RCC 7860 (cell line): ENCODE measurements around the gene KIF26A.

Source experiments
- DNase-seq: peaks from one replicate; pipeline ENCODE4 v3.0.0-alpha.2; 2015; ENCODE audit warnings: low spot score
- FAIRE-seq: peaks from 2 replicates; lab custom pipeline; 2012; peaks lifted over from hg19 to GRCh38; lab: Jason Lieb, UNC

Gene KIF26A

DNA sequence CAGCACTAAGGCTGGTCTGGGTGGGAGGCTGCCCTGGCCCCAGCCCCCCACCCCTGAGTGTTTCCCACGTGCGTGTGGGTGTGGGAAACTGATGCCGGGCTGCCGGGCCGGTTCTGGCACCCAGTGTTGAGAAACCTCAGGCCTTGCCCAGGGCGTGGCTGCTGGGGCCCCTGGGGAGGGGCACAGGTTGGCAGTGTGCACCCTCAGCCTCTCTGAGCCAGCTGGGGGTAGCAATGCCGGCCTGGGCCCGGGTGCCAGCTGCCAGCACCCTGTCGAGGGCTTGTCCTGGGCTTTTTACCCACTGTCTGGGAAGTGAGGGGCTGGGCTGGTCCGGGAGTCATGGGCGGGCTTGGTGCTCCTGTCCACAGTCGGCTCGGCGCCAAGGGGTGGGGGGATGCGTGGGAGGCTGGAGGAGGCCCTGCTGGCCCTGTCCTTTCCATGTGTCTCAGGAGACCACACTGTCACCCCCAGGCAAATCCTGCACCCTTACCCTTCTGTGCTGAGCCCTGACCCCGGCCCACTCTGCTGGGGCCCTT is 37.2 kb upstream of the KIF26A start:
- DNase-seq (no peak), FAIRE-seq (no peak)

DNA sequence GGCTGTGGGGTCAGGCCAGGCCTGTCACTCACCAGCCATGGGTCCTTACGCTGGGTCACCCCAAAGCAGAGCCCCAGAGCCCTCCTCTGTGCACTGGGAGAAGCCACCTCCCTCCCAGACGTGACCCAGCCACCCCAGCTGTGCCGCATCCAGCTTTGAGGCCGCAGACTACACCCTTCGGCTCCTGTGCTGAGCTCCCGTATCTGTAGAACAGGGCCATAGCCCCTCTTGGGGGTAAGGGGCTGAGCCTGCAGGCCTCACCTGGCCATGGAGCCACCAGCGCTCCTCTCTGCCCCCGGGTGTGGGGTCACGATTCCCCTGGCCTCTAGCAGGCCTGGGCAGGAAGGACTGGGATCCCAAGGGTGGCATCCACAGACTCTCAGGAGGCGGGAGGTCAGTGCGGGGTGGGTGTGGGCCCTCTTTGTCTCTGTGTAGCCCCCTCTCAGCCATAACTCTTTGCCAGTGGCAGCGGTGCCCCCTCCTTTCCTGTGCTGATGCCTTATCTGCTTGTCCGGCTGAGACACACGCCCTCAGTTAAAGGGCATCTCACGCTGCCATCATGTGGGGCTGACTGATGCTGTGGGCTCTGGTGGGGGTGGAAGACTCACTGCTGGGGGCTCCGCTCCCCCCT is 36.6 kb upstream of the KIF26A start:
- FAIRE-seq (no peak), DNase-seq (no peak)

GRCh38 chr14:104102282-104102914 is 36.0 kb upstream of the KIF26A start:
- FAIRE-seq (no peak), DNase-seq (no peak)

GRCh38 chr14:104103061-104103445 is 35.3 kb upstream of the KIF26A start:
- no peak for DNase-seq
- FAIRE-seq, result no peak

DNA sequence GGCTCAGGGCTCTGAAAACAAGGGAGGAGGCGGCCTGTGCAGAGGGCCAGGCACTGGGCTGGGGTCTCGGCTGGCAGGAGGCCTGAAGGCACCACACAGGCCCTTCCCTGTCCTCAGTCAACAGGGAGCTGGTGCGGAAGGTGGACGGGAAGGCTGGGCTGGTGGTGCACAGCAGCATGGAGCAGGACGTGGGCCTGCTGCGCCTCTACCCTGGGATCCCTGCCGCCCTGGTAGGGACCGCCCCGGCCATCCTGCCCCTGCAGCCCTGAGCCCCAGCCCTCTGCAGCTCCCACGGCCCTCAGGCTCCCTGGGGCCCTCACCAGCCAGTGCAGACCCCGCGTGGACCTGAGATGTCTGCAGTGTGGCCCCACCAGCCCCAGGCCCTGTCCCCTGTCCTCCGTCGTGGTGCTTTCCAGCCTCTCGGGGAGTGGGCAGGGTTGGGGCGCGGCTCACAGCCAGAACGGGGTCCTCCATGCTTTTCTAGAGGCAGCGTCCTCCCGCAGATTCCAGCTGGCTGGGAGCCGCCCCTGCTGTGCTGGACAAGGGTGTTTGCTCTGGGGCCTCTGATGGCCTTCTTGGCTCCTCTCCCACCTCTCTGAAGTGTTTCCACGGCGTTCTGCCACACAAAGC is 34.8 kb upstream of the KIF26A start:
- no peak for FAIRE-seq

DNA sequence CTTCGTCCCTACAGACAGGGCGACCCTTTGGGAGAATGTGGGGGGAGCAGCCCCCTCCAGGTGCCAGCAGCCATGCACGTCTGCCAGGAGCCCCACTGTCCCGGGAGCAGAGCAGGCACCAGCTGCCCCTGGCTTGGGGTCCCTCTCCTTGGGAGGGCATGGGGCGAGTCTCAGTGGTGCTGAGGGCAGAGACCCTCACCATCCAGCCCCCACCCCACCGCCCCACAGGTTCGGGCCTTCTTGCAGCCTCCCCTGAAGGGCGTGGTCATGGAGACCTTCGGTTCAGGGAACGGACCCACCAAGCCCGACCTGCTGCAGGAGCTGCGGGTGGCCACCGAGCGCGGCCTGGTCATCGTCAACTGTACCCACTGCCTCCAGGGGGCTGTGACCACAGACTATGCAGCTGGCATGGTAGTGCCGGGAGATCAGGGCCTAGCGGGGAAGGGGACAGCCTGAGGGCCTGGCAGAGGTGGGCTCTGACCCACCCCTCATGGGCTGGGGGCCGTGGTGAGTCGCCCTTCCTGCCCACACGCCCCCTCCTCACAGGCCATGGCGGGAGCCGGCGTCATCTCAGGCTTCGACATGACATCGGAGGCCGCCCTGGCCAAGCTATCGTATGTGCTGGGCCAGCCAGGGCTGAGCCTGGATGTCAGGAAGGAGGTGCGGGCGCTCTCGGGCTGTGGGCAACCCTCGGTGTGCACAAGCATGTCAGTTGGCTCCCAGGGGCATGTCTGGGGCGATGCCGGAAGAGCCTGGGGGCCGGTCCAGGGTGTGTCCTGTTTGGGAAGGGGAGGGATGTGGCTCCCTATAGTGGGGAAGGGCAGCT is 34.1 kb upstream of the KIF26A start:
- DNase-seq, result no peak
- FAIRE-seq, result no peak

More for the DNA sequence above, 34.8 kb upstream of the KIF26A start:
- no peak for DNase-seq

GRCh38 chr14:104105071-104105821 is 33.1 kb upstream of the KIF26A start:
- FAIRE-seq, result no peak
- no peak for DNase-seq

DNA sequence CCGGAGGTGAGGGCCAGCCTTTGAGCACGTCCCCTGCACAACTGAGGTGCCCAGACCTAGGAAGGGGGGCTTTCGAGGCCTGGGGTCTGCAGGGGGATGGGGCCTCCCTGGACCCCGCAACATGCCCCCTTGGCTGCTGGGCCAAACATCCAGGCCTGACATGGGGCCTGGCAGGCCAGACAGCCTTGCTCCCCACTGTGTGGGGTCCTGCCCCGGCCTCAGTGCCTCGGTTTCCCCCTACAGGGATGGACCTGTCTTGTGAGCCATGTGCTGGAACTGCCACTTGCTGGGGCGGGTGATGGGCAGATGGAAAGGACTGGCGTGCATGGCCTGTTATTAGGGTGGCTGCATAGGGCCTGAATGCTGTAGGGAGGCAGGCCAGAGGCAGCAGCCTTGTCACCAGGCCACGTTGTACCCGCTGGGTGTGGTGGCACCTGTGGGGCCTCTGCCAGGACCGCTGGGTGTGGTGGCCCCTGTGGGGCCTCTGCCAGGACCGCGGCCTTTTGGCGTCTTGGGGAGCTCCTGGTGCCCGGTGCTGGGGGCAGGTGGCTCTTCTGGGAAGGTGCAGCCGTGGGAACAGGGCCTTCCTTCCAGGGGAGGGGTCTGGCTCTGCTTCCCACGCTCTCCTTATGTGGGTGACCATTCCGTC is 32.4 kb upstream of the KIF26A start:
- DNase-seq (no peak), FAIRE-seq (no peak)

DNA sequence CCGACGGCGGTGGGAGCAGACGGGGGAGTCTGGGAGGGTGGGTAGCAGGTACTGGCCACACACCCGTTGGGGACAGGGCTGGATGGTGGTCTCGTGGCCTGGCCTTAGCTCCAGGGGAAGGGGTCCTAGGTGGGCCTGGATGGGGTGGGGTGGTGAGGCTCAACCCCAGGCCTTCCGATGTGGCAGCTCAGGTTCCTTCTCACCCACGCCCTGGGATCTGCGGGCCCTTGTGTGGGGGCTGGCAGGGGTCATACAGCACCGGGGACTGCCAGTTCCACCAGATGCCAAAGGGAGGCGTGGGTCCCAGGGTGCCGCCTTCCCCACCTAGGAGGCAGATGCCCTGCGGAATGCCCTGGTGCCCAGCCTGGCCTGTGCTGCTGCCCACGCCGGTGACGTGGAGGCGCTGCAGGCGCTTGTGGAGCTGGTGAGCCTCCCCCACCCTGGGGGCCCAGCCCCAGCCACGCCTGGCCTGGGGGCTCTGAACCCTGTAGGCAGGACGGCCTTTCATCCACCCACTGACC is 31.9 kb upstream of the KIF26A start:
- FAIRE-seq (no peak), DNase-seq (no peak)

- FAIRE-seq (no peak), DNase-seq (no peak)
Measured at GRCh38 chr14:104107101-104107581, 31.2 kb upstream of the KIF26A start.

DNA sequence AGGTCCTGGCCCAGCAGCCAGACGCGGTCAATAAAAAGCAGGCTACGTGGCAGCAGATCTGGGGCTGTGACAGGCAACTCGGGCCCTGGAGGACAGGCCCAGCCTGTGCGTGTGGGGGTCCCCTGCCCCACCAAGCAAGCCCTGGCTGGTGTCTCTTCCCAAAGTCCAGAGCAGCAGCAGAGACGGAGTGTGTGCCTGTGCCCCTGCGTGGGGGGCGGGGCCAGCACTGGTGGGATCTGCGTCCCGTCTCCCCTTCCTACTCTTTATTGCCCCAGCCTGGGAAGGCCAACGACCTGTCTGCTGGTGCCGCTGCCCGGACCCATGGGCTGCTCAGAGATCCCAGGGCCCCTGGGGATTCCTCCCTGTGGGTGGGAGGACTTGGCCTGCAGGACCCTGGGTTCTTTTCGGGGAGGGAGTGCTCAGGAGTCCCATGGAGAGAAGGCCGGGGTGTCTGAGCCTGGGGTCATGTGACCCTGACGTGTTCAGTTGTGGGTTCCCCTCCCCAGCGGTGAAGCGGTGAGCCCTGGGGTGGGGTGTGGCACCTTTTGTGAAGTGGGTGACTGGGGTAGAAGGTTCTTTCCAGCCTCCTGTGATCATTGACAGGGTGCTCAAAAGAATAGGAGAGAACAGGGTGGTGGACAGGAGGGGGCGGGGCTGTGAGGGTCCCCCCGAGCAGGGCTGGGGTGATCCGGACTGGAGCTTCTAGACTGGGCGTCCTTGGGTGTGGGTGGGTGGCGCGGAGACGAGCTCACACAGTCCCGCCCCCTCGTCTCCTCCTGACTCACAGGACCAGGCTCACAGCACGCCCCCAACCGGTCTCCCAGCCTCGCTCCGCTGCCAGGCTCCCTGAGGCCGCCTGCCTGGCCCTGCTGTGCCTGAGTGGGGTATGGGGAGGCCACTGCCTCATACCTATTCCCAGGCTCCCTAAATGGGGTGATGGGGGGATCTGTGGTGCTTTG is 30.5 kb upstream of the KIF26A start:
- no peak for FAIRE-seq
- DNase-seq, result no peak

DNA sequence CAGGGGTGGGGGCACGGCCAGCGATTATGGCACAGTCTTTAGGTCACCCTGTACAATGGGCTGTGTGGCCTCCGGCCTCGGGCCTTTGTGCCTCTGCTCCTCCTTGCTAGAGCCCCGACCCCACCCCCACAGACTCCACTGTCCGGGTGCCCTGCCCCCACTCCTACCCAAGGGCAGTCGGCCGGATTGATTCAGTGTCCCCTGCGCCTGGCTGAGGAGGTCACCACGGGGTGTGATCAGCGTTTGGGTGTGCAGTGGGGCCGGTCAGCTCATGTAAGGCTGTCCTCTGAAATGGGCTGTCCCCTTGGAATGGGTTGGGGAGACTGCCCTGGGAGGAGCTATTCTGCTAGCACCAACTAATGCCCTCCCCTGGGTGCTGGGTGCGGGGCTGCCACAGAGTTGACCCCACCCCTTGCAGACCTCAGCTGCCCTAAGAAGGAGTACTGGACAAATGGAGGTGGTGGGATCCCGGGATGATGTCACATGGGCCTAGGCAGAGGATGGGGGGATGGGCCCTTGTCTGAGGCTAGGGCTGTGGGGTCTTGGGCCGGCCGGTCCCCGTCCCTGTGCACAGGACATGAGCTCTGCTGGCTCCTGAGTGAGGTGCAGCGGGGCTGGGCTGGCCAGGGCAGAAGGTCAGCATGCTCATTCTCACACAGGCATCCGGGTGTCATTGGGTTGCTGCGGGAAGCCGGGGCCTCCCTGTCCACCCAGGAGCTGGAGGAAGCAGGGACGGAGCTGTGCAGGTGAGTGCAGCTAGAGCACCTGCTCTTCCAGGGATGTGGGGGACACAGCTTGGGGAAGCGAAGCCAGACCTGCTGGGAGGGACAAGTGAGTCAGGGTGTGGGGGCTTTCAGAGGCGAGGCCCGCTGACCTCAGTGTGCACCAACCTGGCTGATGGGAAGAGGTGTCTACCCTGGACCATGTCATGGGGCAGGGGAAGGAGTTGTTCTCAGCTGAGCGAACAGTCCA is 29.5 kb upstream of the KIF26A start:
- no peak for FAIRE-seq
- no peak for DNase-seq

DNA sequence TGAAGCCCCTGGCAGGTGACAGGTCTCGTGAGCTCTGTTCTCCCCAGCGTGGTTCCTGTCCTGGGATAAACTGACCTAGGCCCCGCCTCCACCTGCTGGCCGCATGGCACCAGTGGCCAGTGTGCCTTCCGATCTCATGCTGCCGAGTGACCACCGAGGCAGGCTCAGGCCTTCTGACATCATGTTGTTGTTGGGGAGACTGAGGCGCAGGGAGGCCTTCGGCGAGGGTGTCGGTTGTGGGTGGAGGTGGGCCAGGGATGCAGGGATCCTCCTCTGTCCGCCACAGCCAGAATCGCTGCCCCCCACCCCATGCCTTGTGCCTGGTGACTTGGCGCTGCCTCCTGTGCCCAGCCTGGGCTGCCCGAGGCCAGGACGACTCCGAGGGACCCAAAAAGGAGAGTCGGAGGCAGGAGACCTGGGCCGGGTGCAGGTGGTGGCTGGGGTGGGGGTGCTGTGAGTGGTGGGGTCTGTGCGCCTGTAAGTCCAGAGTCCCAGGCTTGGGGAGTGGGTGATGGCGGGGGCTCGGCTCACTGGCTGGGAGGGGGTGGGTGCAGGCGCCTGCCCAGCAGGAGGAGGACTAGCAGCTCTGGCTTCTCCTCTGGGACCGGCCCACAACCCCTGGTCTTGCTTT is 28.5 kb upstream of the KIF26A start:
- no peak for FAIRE-seq
- no peak for DNase-seq

GRCh38 chr14:104110491-104111209 is 27.7 kb upstream of the KIF26A start:
- FAIRE-seq, result no peak

DNA sequence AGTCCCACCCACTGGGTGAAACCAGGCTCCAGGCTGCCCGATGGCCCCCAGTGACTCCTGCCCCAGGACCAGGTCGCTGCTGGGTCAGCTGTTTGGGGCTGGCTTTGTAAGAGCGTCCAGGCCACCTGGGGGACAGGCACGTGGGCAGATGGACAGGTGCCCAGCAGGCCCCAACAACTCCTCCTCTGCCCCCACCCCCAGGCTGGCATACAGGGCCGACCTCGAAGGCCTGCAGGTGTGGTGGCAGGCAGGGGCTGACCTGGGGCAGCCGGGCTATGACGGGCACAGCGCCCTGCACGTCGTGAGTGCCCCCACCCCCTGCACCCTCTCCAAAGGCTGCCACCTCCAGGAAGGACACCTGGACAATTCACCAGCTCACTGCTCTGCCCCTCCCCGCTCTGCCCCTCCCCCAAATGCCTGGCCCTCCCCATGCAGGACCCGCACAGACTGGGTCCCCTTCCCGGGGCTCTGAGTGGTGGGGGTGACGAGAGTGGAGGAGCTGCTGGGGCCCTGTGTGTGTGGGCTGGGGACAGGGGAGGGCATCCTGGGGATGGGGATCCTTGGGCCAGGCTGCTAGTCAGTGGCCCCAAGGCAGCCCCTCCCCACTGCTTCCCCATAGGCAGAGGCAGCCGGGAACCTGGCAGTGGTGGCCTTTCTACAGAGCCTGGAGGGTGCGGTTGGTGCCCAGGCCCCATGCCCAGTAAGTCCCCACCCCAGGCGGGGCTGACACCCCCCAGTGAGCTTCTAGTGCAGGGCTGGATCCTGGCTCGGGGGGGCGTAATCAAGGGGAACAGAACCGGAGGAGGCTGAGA is 26.9 kb upstream of the KIF26A start:
- no peak for FAIRE-seq
- DNase-seq, result no peak

More at GRCh38 chr14:104110491-104111209, 27.7 kb upstream of the KIF26A start:
- no peak for DNase-seq
